Erythroblast (primary cell): ENCODE measurements around the gene STK40.

ENCODE experiments used
- DNase-seq, 2 experiments: peaks; one replicate each; lab custom pipeline; 2025; lab: John Stamatoyannopoulos, UW
- GATA1 ChIP-seq: IDR thresholded peaks from 2 replicates; pipeline ENCODE4 v1.6.1; 2011; ENCODE audit warnings: low read depth, mild to moderate bottlenecking, control low read depth, low read length, moderate library complexity
- POLR2A ChIP-seq: IDR thresholded peaks from 2 replicates; pipeline ENCODE4 v1.6.1; 2011; ENCODE audit warnings: mild to moderate bottlenecking, low read length

Gene STK40

GRCh38 chr1:36369061-36369861 is 16.5 kb downstream of the STK40 start:
- no peak for TF ChIP-seq POLR2A
- TF ChIP-seq GATA1 = no peak
- peak; percentile 80 to 90 for DNase-seq

- no peak for TF ChIP-seq GATA1
- no peak for TF ChIP-seq POLR2A
- no peak for DNase-seq
Measured at GRCh38 chr1:36367798-36368197, 17.9 kb downstream of the STK40 start.

DNA sequence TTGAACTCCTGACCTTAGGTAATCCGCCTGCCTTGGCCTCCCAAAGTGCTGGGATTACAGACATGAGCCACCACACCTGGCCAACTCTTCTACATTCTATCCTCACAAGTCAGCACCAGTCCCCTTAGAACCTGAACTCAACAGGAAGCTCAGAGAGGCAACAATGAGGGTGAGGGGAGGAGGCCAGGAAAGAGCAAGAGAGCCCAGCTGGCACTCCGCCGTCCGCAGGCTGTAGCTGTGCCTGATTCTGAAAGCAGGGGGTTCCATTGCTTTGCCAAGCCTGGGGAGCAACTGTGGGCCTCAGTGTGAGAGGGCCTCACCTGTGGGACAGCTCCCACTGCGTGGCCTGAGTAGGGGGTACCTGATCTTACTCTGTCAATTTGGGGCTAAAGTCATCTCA is 18.7 kb downstream of the STK40 start:
- DNase-seq = no peak
- TF ChIP-seq GATA1 (no peak), POLR2A (no peak)

DNA sequence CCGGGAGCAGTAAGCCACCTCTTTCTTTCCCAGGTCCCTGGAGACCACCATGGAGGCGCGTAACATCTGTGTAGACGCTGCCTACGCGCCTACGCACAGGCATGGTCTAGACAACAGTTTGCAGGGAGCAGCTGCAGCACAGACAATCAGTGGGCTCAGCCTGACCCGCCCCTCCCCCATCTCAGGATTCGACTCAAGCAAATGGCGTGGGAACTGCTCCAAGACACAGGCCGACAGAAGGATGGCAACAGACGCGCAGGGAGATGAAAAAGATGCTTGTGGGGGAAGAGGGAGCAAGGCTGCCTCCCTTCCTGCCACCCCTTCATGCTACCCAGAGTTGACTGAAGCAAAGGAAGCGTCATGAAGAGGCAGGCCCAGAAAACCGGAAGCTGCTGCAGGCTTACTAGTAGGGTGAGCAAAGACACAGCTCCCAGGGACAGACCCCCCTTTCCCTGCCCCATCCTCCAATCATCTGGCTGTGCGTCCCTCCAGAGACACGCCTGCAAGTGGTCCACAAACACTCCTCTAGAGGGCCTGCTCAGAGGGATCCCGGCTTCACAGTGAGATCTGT is 19.5 kb downstream of the STK40 start:
- TF ChIP-seq POLR2A (no peak), GATA1 (no peak)
- DNase-seq = no peak

GRCh38 chr1:36365381-36365780 is 20.3 kb downstream of the STK40 start:
- TF ChIP-seq GATA1 (no peak), POLR2A (no peak)
- DNase-seq = peak; percentile 41 to 59

GRCh38 chr1:36359911-36360550 is 25.7 kb downstream of the STK40 start:
- DNase-seq = no peak
- TF ChIP-seq GATA1 (no peak), POLR2A (no peak)

- no peak for DNase-seq
- no peak for TF ChIP-seq POLR2A
- no peak for TF ChIP-seq GATA1
Measured at GRCh38 chr1:36359383-36359782, 26.3 kb downstream of the STK40 start.

- no peak for DNase-seq
- TF ChIP-seq GATA1 (no peak), POLR2A (no peak)
Measured at GRCh38 chr1:36358514-36359084, 27.1 kb downstream of the STK40 start.

GRCh38 chr1:36355811-36356210 is 29.9 kb downstream of the STK40 start:
- TF ChIP-seq POLR2A (no peak), GATA1 (no peak)
- DNase-seq = no peak

GRCh38 chr1:36354486-36354885 is 31.2 kb downstream of the STK40 start:
- no peak for TF ChIP-seq POLR2A
- no peak for TF ChIP-seq GATA1
- no peak for DNase-seq

GRCh38 chr1:36352910-36353878 is 32.5 kb downstream of the STK40 start:
- no peak for TF ChIP-seq GATA1
- no peak for DNase-seq

- no peak for DNase-seq
- no peak for TF ChIP-seq GATA1
- no peak for TF ChIP-seq POLR2A
Measured at GRCh38 chr1:36352125-36352909, 33.4 kb downstream of the STK40 start.
